GM19438 (cell line): ENCODE measurements around the gene RNASEH2A.

Source experiments
- ATAC-seq: cut with Tn5 transposase; IDR thresholded peaks from one replicate; pipeline ENCODE4 v1.9.1; 2021; ENCODE audit warnings: low read depth; ENCODE audit not compliant: unreplicated experiment

The RNASEH2A gene

GRCh38 chr19:12806242-12807081, at the start of gene RNASEH2A:
RNASEH2A (plus strand) TSS chr19:12806584; CDS start chr19:12806674, 90 bp downstream.
- ATAC-seq, result peak; percentile 60

GRCh38 chr19:12757544-12758274, 48.7 kb upstream of the RNASEH2A start:
- no peak for ATAC-seq

GRCh38 chr19:12759686-12760085, 46.7 kb upstream of the RNASEH2A start:
- ATAC-seq, result no peak

- ATAC-seq, result no peak
These were observed 43.3 kb upstream of the RNASEH2A start for GRCh38 chr19:12763100-12763499.

GRCh38 chr19:12764698-12765097, 41.7 kb upstream of the RNASEH2A start:
- ATAC-seq, result no peak

GRCh38 chr19:12766051-12766521, 40.3 kb upstream of the RNASEH2A start:
- no peak for ATAC-seq

- ATAC-seq, result no peak
These were observed 39.2 kb upstream of the RNASEH2A start for GRCh38 chr19:12767150-12767549.

- ATAC-seq, result no peak
These were observed 38.7 kb upstream of the RNASEH2A start for GRCh38 chr19:12767666-12768065.

GRCh38 chr19:12769689-12770088, 36.7 kb upstream of the RNASEH2A start:
- no peak for ATAC-seq

GRCh38 chr19:12770922-12771321, 35.5 kb upstream of the RNASEH2A start:
- no peak for ATAC-seq

- no peak for ATAC-seq
These were observed 34.1 kb upstream of the RNASEH2A start for GRCh38 chr19:12772323-12772722.

- no peak for ATAC-seq
These were observed 32.8 kb upstream of the RNASEH2A start for GRCh38 chr19:12773571-12773970.

GRCh38 chr19:12774588-12775555, 31.5 kb upstream of the RNASEH2A start, which contains the start of gene HOOK2:
HOOK2 (minus strand) TSS chr19:12775552; CDS start chr19:12775449, 103 bp downstream.
- no peak for ATAC-seq

- no peak for ATAC-seq
These were observed 29.0 kb upstream of the RNASEH2A start for GRCh38 chr19:12777217-12778016.

- ATAC-seq, result no peak
These were observed 28.1 kb upstream of the RNASEH2A start for GRCh38 chr19:12778017-12778904.

GRCh38 chr19:12778905-12779161, 27.6 kb upstream of the RNASEH2A start:
- no peak for ATAC-seq

- no peak for ATAC-seq
These were observed 27.0 kb upstream of the RNASEH2A start for GRCh38 chr19:12779162-12779993.

- ATAC-seq, result no peak
These were observed 24.3 kb upstream of the RNASEH2A start for GRCh38 chr19:12782174-12782423.
